HG03457 (cell line): ENCODE data around the gene C17orf113.
"Not testable (repeated sequence)": the region's sequence is repeated elsewhere in the genome, so short reads cannot be mapped to it uniquely, and the experiment has no call there.

ENCODE experiments used
- ATAC-seq: cut with Tn5 transposase; IDR thresholded peaks from one replicate; pipeline ENCODE4 v1.9.1; 2021; ENCODE audit warnings: moderate number of reproducible peaks; ENCODE audit not compliant: unreplicated experiment

C17orf113 gene

GRCh38 chr17:42042598-42043319, 7.6 kb downstream of the C17orf113 start:
- no peak for ATAC-seq

GRCh38 chr17:42041619-42042018, 8.8 kb downstream of the C17orf113 start:
- no peak for ATAC-seq

- no peak for ATAC-seq
Observed at GRCh38 chr17:42040818-42041217, 9.6 kb downstream of the C17orf113 start.

- ATAC-seq, result no peak
Observed at GRCh38 chr17:42039794-42040763, 10.3 kb downstream of the C17orf113 start.

- no peak for ATAC-seq
Observed at GRCh38 chr17:42038221-42038973, 12.0 kb downstream of the C17orf113 start.

GRCh38 chr17:42034059-42034458, 16.3 kb downstream of the C17orf113 start:
- ATAC-seq, result no peak

- ATAC-seq, result no peak
Observed at GRCh38 chr17:42031584-42031983, 18.8 kb downstream of the C17orf113 start.

GRCh38 chr17:42028791-42029127, 21.6 kb downstream of the C17orf113 start:
- no peak for ATAC-seq

- ATAC-seq, result no peak
Observed at GRCh38 chr17:42027961-42028790, 22.2 kb downstream of the C17orf113 start.

GRCh38 chr17:42027590-42027889, 22.9 kb downstream of the C17orf113 start:
- ATAC-seq, result no peak

GRCh38 chr17:42026857-42027589, 23.4 kb downstream of the C17orf113 start:
- ATAC-seq, result no peak

- ATAC-seq, result no peak
Observed at GRCh38 chr17:42025936-42026335, 24.5 kb downstream of the C17orf113 start.

GRCh38 chr17:42025191-42025579, 25.2 kb downstream of the C17orf113 start:
- no peak for ATAC-seq

GRCh38 chr17:42023524-42024349, 26.7 kb downstream of the C17orf113 start:
- ATAC-seq, result no peak

GRCh38 chr17:42020845-42021244, 29.6 kb downstream of the C17orf113 start:
- ATAC-seq, result not testable (repeated sequence)

- no peak for ATAC-seq
Observed at GRCh38 chr17:42019509-42020404, 30.6 kb downstream of the C17orf113 start, which contains the start of gene NKIRAS2. TSS of gene NKIRAS2 (plus strand) at chr17:42020090. CDS start at chr17:42021578, 1,488 bp downstream.

GRCh38 chr17:42018988-42019387, 31.4 kb downstream of the C17orf113 start:
- ATAC-seq, result no peak

GRCh38 chr17:42018339-42018738, 32.1 kb downstream of the C17orf113 start:
- no peak for ATAC-seq
